ENCODE results near the gene FGF14.

The FGF14 gene

GRCh38 chr13:102280366-102280765 lies 121.5 kb downstream of the FGF14 start:
- Histone ChIP-seq H3K9me3 (ENCODE audit: insufficient read depth, low read length) (no peaks in the 10 kb centered on the region), H3K4me2 (ENCODE audit: low read length) (no peak overlapping the region), H3K79me2 (ENCODE audit: low read length) (no peaks in the 10 kb centered on the region), H3K27ac (ENCODE audit: low read length) (no peak overlapping the region), H3K4me1 (ENCODE audit: low read length) (no peaks in the 10 kb centered on the region), H4K20me1 (ENCODE audit: insufficient read depth, low read length) (no peaks in the 10 kb centered on the region), H3K4me3 (ENCODE audit: low read length) (no peak overlapping the region), H2AFZ (ENCODE audit: low read depth, low read length) (no peak overlapping the region), H3K9ac (ENCODE audit: low read length) (no peak overlapping the region), H3K27me3 (ENCODE audit: low read depth, low read length) (no peaks in the 10 kb centered on the region), H3K36me3 (replicated peaks; ENCODE audit: low read depth, low read length) (no peaks in the 10 kb centered on the region)
- no peak for TF ChIP-seq EZH2phosphoT487 (IDR thresholded peaks at IDR 0.05; ENCODE audit: low read depth)
- TF ChIP-seq, protein P1, sequence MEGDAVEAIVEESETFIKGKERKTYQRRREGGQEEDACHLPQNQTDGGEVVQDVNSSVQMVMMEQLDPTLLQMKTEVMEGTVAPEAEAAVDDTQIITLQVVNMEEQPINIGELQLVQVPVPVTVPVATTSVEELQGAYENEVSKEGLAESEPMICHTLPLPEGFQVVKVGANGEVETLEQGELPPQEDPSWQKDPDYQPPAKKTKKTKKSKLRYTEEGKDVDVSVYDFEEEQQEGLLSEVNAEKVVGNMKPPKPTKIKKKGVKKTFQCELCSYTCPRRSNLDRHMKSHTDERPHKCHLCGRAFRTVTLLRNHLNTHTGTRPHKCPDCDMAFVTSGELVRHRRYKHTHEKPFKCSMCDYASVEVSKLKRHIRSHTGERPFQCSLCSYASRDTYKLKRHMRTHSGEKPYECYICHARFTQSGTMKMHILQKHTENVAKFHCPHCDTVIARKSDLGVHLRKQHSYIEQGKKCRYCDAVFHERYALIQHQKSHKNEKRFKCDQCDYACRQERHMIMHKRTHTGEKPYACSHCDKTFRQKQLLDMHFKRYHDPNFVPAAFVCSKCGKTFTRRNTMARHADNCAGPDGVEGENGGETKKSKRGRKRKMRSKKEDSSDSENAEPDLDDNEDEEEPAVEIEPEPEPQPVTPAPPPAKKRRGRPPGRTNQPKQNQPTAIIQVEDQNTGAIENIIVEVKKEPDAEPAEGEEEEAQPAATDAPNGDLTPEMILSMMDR (IDR thresholded peaks at IDR 0.05; ENCODE audit: low read depth, low read length) = no peak

DNA sequence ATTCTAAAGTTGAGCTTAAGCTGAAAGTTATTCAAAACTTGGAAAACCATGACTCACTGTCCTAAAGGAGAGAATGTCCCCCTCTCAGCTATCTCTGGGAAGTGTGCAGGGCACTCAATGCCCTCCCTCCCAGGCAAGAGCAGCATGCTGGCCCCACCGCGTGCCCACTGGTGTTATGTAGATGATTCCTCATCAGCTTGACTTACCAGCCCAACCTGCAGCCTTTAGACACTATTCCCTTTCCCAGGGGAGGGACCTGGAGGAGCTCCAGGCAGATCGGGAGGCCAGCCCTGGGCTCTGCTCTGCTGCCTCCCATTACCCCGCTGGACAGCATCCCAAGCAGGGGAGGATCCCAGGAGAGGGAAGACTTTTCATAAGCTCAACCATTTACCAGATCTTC lies 124.6 kb downstream of the FGF14 start:
- Histone ChIP-seq H3K4me1 (ENCODE audit: low read length) (no peaks in the 10 kb centered on the region), H3K79me2 (ENCODE audit: low read length) (no peaks in the 10 kb centered on the region), H4K20me1 (ENCODE audit: insufficient read depth, low read length) (no peaks in the 10 kb centered on the region), H3K36me3 (replicated peaks; ENCODE audit: low read depth, low read length) (no peaks in the 10 kb centered on the region), H2AFZ (ENCODE audit: low read depth, low read length) (no peak overlapping the region), H3K9ac (ENCODE audit: low read length) (no peak overlapping the region), H3K9me3 (ENCODE audit: insufficient read depth, low read length) (no peaks in the 10 kb centered on the region), H3K4me2 (ENCODE audit: low read length) (no peak overlapping the region), H3K27ac (ENCODE audit: low read length) (no peak overlapping the region), H3K27me3 (ENCODE audit: low read depth, low read length) (no peaks in the 10 kb centered on the region), H3K4me3 (ENCODE audit: low read length) (no peak overlapping the region)
- TF ChIP-seq, protein P1 (IDR thresholded peaks at IDR 0.05; ENCODE audit: low read depth, low read length) = no peak
- no peak for TF ChIP-seq EZH2phosphoT487 (IDR thresholded peaks at IDR 0.05; ENCODE audit: low read depth)

- Histone ChIP-seq H3K9me3 (ENCODE audit: insufficient read depth, low read length) (no peaks in the 10 kb centered on the region), H3K4me1 (ENCODE audit: low read length) (no peaks in the 10 kb centered on the region), H3K36me3 (replicated peaks; ENCODE audit: low read depth, low read length) (no peaks in the 10 kb centered on the region), H3K9ac (ENCODE audit: low read length) (no peak overlapping the region), H4K20me1 (ENCODE audit: insufficient read depth, low read length) (no peaks in the 10 kb centered on the region), H3K27ac (ENCODE audit: low read length) (no peak overlapping the region), H2AFZ (ENCODE audit: low read depth, low read length) (no peak overlapping the region), H3K79me2 (ENCODE audit: low read length) (no peaks in the 10 kb centered on the region), H3K4me2 (ENCODE audit: low read length) (no peak overlapping the region), H3K4me3 (ENCODE audit: low read length) (no peak overlapping the region), H3K27me3 (ENCODE audit: low read depth, low read length) (no peaks in the 10 kb centered on the region)
- TF ChIP-seq, protein P1 (IDR thresholded peaks at IDR 0.05; ENCODE audit: low read depth, low read length) = no peak
- no peak for TF ChIP-seq EZH2phosphoT487 (IDR thresholded peaks at IDR 0.05; ENCODE audit: low read depth)
These were observed 125.4 kb downstream of the FGF14 start for GRCh38 chr13:102276404-102276803.

GRCh38 chr13:102275969-102276368 lies 125.9 kb downstream of the FGF14 start:
- H3K4me3 ChIP-seq (ENCODE audit: low read length) = no peak overlapping the region
- H4K20me1 ChIP-seq (ENCODE audit: insufficient read depth, low read length) = no peaks in the 10 kb centered on the region
- H3K4me1 ChIP-seq (ENCODE audit: low read length) = no peaks in the 10 kb centered on the region
- no peaks in the 10 kb centered on the region for H3K9me3 ChIP-seq (ENCODE audit: insufficient read depth, low read length)
- H3K9ac ChIP-seq (ENCODE audit: low read length) = no peak overlapping the region
- no peak overlapping the region for H2AFZ ChIP-seq (ENCODE audit: low read depth, low read length)
- H3K79me2 ChIP-seq (ENCODE audit: low read length) = no peaks in the 10 kb centered on the region
- no peaks in the 10 kb centered on the region for H3K36me3 ChIP-seq (replicated peaks; ENCODE audit: low read depth, low read length)
- no peak overlapping the region for H3K4me2 ChIP-seq (ENCODE audit: low read length)
- H3K27me3 ChIP-seq (ENCODE audit: low read depth, low read length) = no peaks in the 10 kb centered on the region
- TF ChIP-seq EZH2phosphoT487 (IDR thresholded peaks at IDR 0.05; ENCODE audit: low read depth) = no peak
- TF ChIP-seq, protein P1 (IDR thresholded peaks at IDR 0.05; ENCODE audit: low read depth, low read length) = no peak
- H3K27ac ChIP-seq (ENCODE audit: low read length) = no peak overlapping the region
